Small intestine (tissue), 7 donors: ENCODE results near the gene CDHR5. TPM values are rescaled to one million over a fixed set of nuclear protein-coding genes. Genes with fewer than 3 reads are reported as not detected.

Experiments used
- DNase-seq, 2 donors: peaks; one replicate each; pipeline versions ENCODE4 v3.0.0 to v3.0.0-alpha.2; 2013
- FAIRE-seq: peaks from 2 replicates; lab custom pipeline; 2012; peaks lifted over from hg19 to GRCh38; lab: Jason Lieb, UNC
- H3K27ac ChIP-seq, 3 donors: one replicate each; pipeline ENCODE4 v1.5.1; 2013; ENCODE audit warnings: low read length in 2 of 3, mild to moderate bottlenecking in 2 of 3, control low read depth in 1 of 3, inconsistent platforms in 1 of 3, low read depth in 1 of 3, moderate library complexity in 1 of 3
- H3K27me3 ChIP-seq, 3 donors: one replicate each; pipeline ENCODE4 v1.6.1; 2013; ENCODE audit warnings: low read length in 3 of 3, inconsistent platforms in 1 of 3; ENCODE audit not compliant: control insufficient read depth in 3 of 3, insufficient read depth in 3 of 3
- H3K36me3 ChIP-seq, 3 donors: one replicate each; pipeline ENCODE4 v1.6.1; 2013; ENCODE audit warnings: low read length in 3 of 3, inconsistent platforms in 1 of 3, low read depth in 1 of 3, mild to moderate bottlenecking in 1 of 3, moderate library complexity in 1 of 3; ENCODE audit not compliant: control insufficient read depth in 3 of 3, insufficient read depth in 2 of 3
- H3K4me1 ChIP-seq, 3 donors: one replicate each; pipeline ENCODE4 v1.6.1; 2013; ENCODE audit warnings: low read length in 2 of 3, inconsistent platforms in 1 of 3, low read depth in 1 of 3, mild to moderate bottlenecking in 1 of 3, moderate library complexity in 1 of 3; ENCODE audit not compliant: control insufficient read depth in 3 of 3, insufficient read depth in 2 of 3
- H3K4me3 ChIP-seq, 3 donors: one replicate each; pipeline ENCODE4 v1.5.1; 2013; ENCODE audit warnings: low read length in 3 of 3, control low read depth in 1 of 3, inconsistent platforms in 1 of 3, low read depth in 1 of 3, mild to moderate bottlenecking in 1 of 3, moderate library complexity in 1 of 3
- H3K9me3 ChIP-seq, 2 donors: one replicate each; pipeline ENCODE4 v1.6.1; 2013; ENCODE audit warnings: low read depth in 1 of 2, low read length in 1 of 2; ENCODE audit not compliant: control insufficient read depth in 2 of 2, insufficient read depth in 1 of 2
- WGBS, 3 donors: extraction: QIAGEN DNeasy Blood & Tissue Kit; methylation state at CpG; one replicate each; pipeline ENCODE4 v1.1.7; 2013; 5-methylcytosine and 5-hydroxymethylcytosine counted together
- polyA plus RNA-seq, 4 donors: library from polyadenylated mRNA; stranded (reverse) in 3 of 4; unstranded in 1 of 4; fragments of 200-250 nt in 3 of 4; fragments of 120-200 nt in 1 of 4; gene quantifications; one replicate each; pipeline versions ENCODE4 v1.2.1 to v1.2.3, GENCODE V29; 2013
- donor health status: healthy with polysubstance abuse.
- donor health status: control.
- donor health status: control.
- donor health status: Bipolar disorder and iron deficiency.
- donor health status: healthy.

Gene CDHR5
- polyA plus RNA-seq, 4 donors = 112 to 1,182 (median 936) TPM

DNA sequence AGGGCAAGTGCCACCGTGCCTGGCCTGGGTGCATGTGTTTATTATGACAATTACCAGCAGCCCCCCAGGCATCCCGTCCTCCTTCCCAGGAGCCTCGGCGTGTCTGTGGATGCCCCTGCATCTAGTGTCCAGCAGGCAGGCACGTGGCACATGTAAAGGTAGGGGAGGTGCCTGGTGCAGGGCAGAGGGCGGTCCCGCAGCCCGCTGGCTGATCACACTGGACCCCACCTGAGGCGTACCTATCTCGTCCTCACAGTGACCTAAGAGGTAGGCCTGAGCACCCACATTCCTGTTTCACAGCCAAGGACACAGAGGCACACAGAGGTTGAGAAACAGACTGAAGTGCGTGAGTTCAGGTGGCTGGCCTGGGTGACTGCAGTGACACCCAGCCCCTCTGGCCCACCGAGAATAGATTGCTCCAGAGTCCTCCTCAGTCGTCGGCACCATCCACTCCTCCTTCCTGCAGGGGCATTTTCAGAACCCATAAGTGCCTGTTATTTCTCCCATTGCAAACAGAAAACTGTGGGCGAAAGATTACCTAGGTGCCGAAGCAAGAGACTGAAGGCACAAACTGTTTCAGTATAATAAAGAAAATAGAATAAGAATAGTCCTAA, 51.5 kb downstream of the CDHR5 start:
- Histone ChIP-seq H3K36me3 (peaks cover 0 to 10% (median 0%) of the 10 kb centered on the region in 3 donors), H3K4me3 (no peak overlapping the region), H3K4me1 (peaks cover 6 to 31% (median 21%) of the 10 kb centered on the region in 3 donors), H3K9me3 (no peaks in the 10 kb centered on the region), H3K27ac (no peak overlapping the region), H3K27me3 (peaks cover 0 to 30% (median 7%) of the 10 kb centered on the region in 3 donors)
- FAIRE-seq = no peak
- 87 to 92% (median 89%) methylated on average over 16 of the region's 16 CpGs for WGBS, 3 donors
- DNase-seq = no peak

DNA sequence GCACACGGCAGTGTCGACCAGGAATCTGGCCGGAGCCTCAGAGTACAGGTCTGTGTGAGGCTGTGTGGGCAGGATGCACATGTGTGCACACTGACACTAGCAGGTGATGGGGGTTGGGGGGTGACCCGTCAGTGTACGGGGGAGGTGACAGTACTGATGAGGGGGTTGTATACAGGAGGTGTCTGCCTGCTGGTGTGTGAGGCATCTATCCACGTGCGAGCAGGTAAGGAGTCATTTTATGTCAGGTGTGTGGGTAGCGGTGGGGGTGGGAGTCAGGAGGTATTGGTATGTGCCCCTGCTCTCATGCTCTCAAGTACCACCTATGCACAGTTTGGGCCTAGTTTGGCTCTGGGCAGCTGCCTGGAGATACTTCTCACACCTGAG, 53.0 kb downstream of the CDHR5 start:
- FAIRE-seq = no peak
- H3K9me3 ChIP-seq = no peaks in the 10 kb centered on the region
- no peak overlapping the region for H3K27ac ChIP-seq
- WGBS, 3 donors = 71 to 74% (median 72%) methylated on average over 8 of the region's 8 CpGs
- H3K4me1 ChIP-seq = peaks cover 4 to 34% (median 12%) of the 10 kb centered on the region in 3 donors
- H3K36me3 ChIP-seq = peaks cover 0 to 7% (median 0%) of the 10 kb centered on the region in 3 donors
- H3K4me3 ChIP-seq = no peak overlapping the region
- no peak for DNase-seq
- H3K27me3 ChIP-seq = peaks cover 0 to 30% (median 7%) of the 10 kb centered on the region in 3 donors

DNA sequence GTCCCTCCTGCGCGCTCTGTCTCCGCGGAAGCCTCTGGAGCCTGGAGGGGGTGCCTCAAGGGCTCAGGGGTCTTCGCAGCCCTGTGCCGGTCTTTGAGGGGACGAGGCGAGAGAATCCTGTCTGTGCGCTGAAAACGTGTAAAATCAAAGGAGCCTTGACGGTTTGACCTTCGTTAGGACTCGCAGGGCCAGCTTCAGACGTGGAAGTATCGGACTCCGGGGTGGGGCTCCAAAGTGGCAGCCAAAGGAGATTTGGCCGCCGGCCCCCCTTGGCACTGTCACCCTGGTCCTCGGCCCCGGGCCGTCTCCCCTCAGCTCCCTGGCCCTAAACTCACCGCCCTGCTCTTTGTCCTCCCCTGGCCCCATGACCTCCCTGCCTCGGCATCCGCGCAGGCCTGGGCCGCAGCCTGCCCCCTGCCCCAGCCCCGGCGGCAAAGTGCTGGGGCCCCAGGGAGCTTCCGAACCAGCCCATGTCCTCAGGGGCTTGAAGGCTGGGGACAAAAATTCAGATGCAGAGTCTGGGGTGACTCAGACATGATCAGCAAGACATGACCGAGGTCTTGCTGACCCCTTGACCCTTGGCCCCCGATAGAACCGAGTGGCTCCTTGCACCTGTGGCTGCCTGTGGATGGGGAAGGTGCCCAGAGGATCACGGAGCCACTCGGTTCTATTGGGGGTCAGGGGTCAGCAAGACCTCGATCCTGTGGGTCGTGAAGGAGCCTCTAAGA, 55.4 kb downstream of the CDHR5 start:
- WGBS, 3 donors = 10 to 35% (median 23%) methylated on average over 36 of the region's 36 CpGs
- DNase-seq (peak in 1 of 2 donors; percentile 48), FAIRE-seq (no peak)
- H3K36me3 ChIP-seq = peaks cover 0 to 17% (median 0%) of the 10 kb centered on the region in 3 donors
- H3K27ac ChIP-seq = peak overlapping the region; percentile 6 to 96 (median 82)
- H3K4me1 ChIP-seq = peaks cover 3 to 24% (median 7%) of the 10 kb centered on the region in 3 donors
- H3K4me3 ChIP-seq = peak overlapping the region; percentile 58 to 87 (median 87)
- H3K27me3 ChIP-seq = peaks cover 0 to 21% (median 2%) of the 10 kb centered on the region in 3 donors
- H3K9me3 ChIP-seq = no peaks in the 10 kb centered on the region

DNA sequence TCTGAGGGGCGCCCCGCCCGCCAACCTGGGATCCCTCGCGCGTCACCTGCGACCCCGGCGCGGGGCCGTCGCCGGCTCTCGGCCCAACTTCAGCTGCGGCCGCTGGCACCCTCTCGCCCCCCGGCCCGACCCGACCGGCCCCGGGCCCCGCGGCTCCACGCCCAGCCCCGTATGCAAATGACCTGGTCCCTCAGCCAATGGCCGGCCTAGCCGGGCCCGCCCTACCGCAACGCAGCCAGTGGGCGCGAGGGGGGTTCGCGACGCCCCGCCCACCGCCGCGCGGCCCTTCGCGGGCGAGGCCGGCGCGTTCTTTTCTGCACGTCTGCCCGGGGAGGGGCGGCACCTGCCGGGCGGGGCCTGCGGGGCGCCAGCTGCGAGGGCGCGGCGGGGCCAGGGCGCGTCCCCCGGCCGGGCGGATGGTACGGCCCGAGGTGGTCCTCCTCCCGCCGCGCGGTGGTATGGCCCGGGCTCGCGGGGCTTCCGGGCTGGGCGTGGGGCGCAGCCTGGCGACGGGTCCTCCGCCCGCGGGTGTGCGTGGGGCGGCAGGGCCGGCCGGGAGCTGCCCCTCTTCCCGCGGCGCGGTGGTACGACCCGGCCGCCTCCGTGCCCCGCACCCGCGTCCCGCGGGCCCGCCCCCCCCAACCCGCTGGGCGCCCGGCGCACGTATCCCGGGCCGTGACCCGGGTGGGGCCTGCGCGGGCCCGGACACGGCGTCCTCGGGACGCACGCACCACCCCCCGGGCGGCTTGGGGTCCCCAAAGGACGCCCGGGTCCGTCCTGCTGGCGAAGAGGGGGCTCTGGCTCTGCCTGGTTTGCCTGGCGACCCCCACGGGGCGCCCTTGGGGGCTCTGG, 56.2 kb downstream of the CDHR5 start:
- DNase-seq = peak; percentile 94 to 98
- Histone ChIP-seq H3K27ac (peak overlapping the region; percentile 6 to 96 (median 82)), H3K9me3 (no peaks in the 10 kb centered on the region), H3K27me3 (peaks cover 0 to 16% (median 2%) of the 10 kb centered on the region in 3 donors), H3K4me3 (peak overlapping the region; percentile 58 to 87 (median 87)), H3K36me3 (peaks cover 0 to 24% (median 0%) of the 10 kb centered on the region in 3 donors), H3K4me1 (peaks cover 3 to 22% (median 7%) of the 10 kb centered on the region in 3 donors)
- WGBS, 3 donors = 1% methylated on average over 52 to 123 of the region's 123 CpGs
- FAIRE-seq = no peak

DNA sequence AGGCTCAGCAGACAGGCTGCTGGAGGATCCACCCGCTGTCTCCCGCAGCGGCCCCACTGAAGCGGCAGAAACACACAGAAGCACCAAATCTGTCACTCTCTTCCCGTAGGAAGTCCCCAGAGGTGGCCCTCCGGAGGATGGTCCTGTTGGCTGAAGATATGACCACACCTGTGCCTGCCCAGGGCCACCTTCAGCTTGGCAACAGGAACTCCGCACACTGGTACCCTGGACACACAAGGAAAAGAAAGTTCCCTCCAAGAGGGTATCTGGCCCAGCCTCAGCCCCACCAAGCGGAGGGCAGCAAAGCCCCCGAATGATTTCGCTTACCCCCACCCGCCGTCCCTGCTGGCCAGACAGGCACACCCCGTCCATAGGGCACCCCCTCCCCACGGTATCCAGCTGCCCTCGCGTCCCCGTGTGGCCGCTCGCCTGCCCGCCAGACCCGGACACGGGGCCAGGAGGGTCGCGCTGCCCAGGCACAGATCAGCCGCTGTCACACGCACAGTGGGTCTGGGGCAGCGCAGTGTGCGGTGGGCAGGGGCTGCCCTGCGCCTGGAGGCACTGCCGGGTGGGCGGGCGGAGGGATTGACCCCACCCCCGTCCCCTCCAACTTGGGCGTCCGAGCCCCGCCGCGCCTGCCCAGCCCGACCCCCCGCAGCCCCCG, 57.0 kb downstream of the CDHR5 start:
- peak overlapping the region; percentile 51 to 87 (median 60) for H3K4me3 ChIP-seq
- peaks cover 0 to 32% (median 2%) of the 10 kb centered on the region in 3 donors for H3K36me3 ChIP-seq
- H3K27me3 ChIP-seq = peaks cover 0 to 9% (median 2%) of the 10 kb centered on the region in 3 donors
- WGBS, 3 donors = 26 to 40% (median 35%) methylated on average over 27 to 41 of the region's 41 CpGs
- FAIRE-seq = no peak
- H3K9me3 ChIP-seq = no peaks in the 10 kb centered on the region
- peaks cover 3 to 22% (median 7%) of the 10 kb centered on the region in 3 donors for H3K4me1 ChIP-seq
- H3K27ac ChIP-seq = peak overlapping the region in 2 of 3 donors; percentile 43 to 79
- DNase-seq = peak in 1 of 2 donors; percentile 32

DNA sequence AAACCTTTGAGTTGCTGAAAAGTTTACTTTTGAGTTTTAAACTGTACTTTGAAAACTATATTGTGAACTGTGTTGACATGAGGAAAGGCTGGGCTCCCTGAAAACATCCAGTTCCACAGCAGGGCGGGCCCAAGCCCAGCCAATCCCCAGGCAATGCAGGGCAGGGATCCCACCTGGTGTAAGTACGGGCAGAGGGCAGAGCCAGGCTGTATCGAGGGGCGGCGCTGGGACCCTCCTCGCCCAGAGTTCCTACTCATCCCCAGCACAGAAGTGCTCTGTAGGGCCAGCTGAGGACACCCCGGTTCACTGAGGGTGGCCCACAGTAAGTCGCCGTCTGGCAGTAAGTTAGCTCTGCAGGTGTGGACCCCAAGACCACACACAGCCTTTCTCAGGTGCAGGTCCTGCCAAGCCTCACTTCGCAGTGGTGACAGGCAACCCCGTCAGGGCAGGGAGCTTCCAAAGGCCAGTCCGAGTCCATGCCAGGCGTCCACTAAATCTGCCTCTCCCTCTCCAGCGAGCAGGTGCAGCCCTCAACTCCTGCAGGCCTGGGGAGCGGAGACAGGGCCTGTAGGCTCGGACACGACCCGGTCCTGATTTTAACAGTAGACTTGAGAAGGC, 57.6 kb downstream of the CDHR5 start:
- DNase-seq (no peak), FAIRE-seq (no peak)
- H3K4me1 ChIP-seq = peaks cover 3 to 28% (median 7%) of the 10 kb centered on the region in 3 donors
- peak overlapping the region in 2 of 3 donors; percentile 46 to 51 for H3K4me3 ChIP-seq
- H3K36me3 ChIP-seq = peaks cover 0 to 39% (median 7%) of the 10 kb centered on the region in 3 donors
- H3K27ac ChIP-seq = peak overlapping the region in 2 of 3 donors; percentile 17 to 32
- WGBS, 3 donors = 72 to 91% (median 90%) methylated on average over 17 to 18 of the region's 18 CpGs
- H3K27me3 ChIP-seq = peaks cover 0 to 8% (median 2%) of the 10 kb centered on the region in 3 donors
- no peaks in the 10 kb centered on the region for H3K9me3 ChIP-seq
